Hematopoietic multipotent progenitor cell treated with erythropoietin and hydrocortisone succinate and interleukin-3 and kit ligand, for 4 days (in vitro differentiated cells): ENCODE data around the gene CEACAM1.
"Not testable (repeated sequence)": the region's sequence is repeated elsewhere in the genome, so short reads cannot be mapped to it uniquely, and the experiment has no call there.

Experiments
- DNase-seq: peaks from one replicate; pipeline ENCODE4 v3.0.0-alpha.2; 2015

The CEACAM1 gene

DNA sequence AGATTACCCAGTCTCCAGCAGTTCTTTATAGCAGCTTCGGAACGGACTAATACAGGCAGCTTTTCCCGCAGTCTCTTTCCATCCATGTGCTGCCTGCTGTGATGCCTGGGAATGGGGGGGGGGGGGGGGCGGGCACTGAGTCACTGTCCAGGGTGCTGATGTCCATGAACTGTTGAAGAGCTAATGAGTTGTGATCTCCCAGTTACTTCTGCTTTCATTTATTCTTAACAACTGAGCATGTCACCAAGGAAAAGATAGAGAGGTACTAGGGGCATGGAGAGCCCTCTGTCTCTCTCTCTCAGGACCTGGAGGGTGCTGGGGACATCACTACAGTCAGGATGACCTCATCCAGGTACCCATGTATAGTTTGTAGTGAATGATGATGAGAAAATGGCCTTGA lies 20.3 kb upstream of the CEACAM1 start:
- no peak for DNase-seq

DNA sequence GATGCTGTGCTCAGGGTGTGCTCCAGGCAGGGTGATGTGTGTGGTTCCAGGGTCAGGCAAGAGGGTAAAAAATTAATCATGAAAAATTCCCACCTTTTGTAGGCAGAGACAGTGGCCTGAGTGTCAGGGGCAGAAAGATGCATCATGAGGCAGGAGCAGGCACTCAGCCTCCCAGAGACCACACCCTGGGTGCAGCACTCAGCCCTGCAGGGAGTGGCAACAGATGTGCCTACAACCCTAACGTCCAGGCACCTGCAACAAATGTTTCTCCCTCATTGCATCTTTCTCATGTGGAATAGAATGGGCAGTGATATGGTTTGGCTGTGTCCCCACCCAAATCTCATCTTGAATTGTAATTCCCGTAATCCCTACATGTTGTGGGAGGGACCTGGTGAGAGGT lies 19.6 kb upstream of the CEACAM1 start:
- DNase-seq, result no peak

GRCh38 chr19:42546831-42547500 lies 18.7 kb upstream of the CEACAM1 start:
- no peak for DNase-seq

- no peak for DNase-seq
Observed at GRCh38 chr19:42544146-42544545, 15.9 kb upstream of the CEACAM1 start.

DNA sequence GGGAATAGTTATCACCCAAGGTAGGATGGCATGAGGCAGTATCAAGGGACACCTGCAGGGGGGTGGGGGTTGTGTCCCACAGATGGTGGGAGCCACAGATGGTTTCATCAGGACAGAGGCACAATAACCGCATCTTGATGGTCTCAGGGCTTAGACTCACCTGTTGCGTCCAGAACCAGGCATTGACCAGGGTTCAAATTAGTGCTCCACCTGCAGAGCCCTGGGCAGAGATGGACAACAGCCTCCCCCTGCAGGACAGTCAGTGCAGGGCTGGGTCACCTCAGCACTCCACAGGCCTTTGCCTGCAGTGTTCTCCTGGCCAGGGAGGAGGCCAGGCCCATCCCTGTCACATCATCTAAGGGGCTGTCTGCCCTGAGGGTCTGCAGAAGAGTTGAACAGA lies 14.5 kb upstream of the CEACAM1 start:
- DNase-seq, result no peak

- DNase-seq, result no peak
Observed at GRCh38 chr19:42540071-42540553, 11.8 kb upstream of the CEACAM1 start.

DNA sequence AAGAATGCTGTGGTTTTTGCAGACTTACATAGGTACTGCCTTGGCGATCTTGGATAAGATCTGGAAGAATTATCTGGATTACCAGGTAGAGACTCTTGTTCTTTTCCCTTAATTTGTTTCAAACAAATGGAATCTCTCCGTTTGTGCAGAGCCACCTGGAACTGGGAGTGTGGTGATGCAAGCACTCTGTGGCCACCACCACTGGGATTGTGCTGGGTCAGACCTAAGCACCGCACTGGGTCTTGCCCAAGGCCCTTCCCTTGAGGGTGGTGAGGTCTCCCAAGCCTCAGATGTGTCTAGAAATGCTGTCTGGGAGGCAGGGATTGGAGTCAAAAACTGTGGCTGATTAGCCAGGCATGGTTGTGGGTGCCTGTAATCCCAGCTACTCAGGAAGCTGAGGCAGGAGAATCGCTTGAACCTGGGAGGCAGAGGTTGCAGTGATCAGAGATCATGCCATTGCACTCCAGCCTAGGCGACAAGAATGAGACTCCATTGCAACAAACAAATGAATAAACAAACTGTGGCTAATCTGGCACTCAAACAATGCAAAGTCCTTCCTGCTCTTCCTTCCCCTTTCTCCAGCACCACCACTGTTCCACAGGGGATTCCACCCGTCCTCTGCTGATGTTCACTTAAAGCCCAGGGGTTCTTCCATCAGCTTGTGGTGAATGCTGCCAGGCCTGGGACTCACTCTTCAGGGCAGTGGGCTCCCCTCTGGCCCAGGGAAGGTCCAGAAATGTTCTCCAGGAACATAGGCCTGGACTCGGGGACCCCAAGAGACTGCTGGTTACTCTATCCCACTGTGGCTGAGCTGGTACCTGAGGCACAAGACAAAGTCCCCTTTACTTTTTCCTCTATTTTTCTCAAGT lies 10.8 kb upstream of the CEACAM1 start:
- DNase-seq, result no peak

GRCh38 chr19:42535276-42535675 lies 7.0 kb upstream of the CEACAM1 start:
- not testable (repeated sequence) for DNase-seq

DNA sequence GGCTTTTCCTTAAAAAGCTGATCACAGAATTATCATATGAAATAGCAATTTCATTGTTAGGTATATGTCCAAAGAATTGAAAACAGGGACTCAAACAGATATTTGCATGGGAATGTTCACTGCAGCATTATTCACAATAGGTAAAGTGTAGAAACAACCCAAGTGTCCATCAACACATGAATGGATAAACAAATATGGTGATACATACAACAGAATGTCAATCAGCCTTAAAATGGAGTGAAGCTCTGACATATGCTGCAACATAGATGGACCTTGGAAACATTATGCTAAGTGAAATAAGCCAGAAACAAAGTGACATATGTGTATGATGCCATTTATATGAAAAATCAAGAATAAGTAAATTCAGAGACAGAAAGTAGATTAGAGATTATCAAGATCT lies 6.1 kb upstream of the CEACAM1 start:
- no peak for DNase-seq

GRCh38 chr19:42532891-42533290 lies 4.6 kb upstream of the CEACAM1 start:
- no peak for DNase-seq

DNA sequence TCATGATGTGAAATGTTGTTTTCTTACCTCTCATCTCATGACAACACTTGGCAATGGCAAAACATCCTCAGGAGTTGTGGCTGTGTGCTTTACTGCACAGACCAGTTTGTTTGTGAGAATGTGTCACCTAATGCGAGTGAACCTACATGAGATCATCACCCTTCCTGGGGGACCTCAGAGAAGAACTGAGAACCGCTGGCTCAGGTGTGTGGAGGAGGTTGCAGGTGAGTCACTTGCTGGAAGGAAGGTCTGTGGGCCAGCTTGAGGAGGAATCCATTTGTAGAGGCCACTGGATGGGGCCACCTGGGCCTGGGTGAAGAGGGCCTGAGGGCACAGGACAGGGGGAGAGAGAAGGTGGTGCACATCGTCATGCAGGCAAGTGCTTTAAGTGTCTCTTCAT lies 3.0 kb upstream of the CEACAM1 start:
- DNase-seq, result no peak

DNA sequence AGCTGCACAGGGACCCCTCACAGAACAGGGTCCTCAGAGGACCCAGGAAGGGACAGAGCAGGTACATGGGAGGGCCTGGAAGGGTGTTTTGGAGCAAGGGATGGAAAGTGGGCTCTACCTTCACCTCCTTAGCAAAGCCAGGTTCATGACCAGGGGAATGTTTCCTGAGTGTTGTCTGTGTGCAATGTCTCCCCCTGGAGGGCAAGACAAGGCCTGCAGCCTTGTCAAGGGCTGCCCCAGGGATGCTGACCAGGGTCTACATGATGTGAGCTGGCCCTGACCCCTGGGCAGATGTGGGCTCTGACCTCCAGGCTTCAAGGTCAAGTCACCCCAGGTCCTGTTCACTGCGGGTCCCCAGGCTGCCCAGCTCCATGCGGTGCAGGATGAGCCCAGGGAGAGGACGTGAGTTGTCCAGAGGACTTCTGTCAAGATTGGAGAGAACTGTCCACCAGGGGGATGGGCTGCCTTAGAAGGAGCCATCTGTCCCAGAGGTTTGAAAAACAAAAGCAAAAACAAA lies 1.0 kb upstream of the CEACAM1 start:
- peak; percentile 71 for DNase-seq

GRCh38 chr19:42524943-42525342 lies 3.3 kb downstream of the CEACAM1 start:
- no peak for DNase-seq

GRCh38 chr19:42524250-42524649 lies 4.0 kb downstream of the CEACAM1 start:
- DNase-seq, result no peak

GRCh38 chr19:42522262-42522661 lies 6.0 kb downstream of the CEACAM1 start:
- not testable (repeated sequence) for DNase-seq

- peak; percentile 32 for DNase-seq
Observed at GRCh38 chr19:42521346-42522030, 6.8 kb downstream of the CEACAM1 start.

DNA sequence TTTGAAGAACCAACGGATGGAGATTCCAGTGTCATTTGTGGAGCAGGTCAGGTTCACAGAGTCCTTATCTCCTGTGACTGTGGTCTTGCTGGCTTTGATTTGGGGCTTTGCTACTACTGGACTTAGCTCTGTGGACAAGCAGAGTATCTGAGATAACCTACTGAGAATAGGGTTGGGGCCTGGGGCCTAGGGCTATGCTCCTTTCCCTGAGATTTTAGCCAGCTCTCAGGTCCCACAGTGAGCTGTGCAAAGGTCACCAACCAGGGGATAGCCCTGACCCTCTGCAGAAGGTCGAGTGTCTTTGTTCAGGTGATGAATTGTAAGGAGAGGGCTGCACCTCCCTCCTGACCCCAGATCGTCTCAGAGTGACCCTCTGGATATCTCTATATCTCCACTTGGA lies 9.2 kb downstream of the CEACAM1 start:
- no peak for DNase-seq

- no peak for DNase-seq
Observed at GRCh38 chr19:42516771-42517170, 11.5 kb downstream of the CEACAM1 start.

- DNase-seq, result no peak
Observed at GRCh38 chr19:42515241-42515832, 12.9 kb downstream of the CEACAM1 start.

GRCh38 chr19:42514449-42514848 lies 13.8 kb downstream of the CEACAM1 start:
- no peak for DNase-seq

DNA sequence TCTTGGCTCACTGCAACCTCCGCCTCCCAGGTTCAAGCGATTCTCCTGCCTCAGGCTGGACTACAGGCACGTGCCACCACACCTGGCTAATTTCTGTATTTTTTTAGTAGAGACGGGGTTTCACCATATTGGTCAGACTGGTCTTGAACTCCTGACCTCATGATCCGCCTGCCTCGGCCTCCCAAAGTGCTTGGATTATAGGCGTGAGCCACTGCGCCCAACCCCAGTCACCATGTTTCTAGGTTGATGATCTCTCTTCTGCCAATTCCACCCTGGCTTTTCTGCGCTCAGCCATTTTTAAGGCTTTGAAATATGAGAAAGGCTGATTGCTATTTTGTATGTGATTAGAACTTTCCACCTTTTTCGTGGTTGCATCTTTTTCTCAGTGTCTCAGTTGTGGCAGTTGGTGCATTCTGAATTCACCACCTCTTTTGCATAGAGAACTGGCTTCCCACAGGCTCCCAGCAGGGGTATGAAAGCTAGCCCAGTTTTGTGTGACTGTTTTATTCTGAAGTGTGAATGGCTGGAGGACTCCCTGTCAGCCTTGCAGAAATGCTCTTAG lies 15.5 kb downstream of the CEACAM1 start:
- DNase-seq, result no peak

- DNase-seq, result no peak
Observed at GRCh38 chr19:42512130-42512636, 16.1 kb downstream of the CEACAM1 start.
